Measurements from ENCODE around the gene ODF2L. TPM values are rescaled to one million over a fixed set of nuclear protein-coding genes. Genes with fewer than 3 reads are reported as not detected.

The ODF2L gene
- polyA plus RNA-seq, 3 donors, result 40.6 to 66.3 (median 59.4) TPM

DNA sequence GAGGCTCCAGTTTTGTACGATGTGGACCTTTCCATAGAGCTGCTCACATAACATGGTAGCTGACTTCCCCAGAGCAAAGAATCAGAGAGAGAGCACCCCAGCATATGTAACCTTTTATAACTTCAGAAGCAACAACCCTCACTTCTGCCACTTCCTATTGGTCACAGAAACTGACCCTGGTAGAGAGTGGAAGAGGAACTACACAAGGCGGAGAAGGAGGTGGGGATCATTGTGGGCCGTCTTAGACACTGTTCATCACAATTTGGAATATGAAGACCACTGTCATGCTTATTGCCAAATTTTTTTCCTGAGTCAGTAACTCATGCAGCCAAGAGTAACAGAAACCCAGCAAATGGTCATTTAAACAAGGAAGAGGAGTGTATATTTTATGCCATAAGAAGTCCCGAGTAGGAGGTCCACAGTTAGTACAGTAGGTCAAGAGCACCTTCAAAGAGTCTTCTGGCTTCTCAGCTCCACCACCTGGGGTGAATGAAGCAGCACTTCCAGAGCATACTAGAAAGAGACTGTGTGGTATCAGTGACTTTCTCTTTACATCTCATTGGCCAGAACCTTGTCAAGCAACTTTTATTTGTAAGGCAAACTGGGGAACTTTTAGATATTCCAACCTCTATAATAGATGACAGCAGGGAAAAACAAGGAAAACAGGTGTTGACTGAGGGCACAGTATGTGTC is 71.8 kb downstream of the ODF2L start:
- no peak for DNase-seq

DNA sequence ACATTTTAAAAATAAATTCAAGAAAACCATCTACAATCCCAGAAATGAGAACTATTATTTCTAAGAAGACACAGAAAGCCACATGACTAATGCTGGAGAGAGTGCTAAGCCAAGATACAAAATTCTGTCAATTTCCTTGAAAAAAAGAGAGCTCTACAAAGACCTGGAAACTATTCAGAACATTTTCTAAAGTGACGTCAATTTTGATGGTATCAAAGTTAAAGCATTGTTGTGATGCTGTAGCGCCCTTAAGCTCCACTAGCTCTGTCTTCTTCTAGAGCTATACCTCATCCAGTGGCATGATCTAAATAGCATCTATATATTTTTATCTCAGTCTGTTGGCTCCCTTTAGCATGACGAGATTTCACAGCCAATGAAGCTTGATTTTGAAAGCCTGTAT is 73.9 kb downstream of the ODF2L start:
- no peak for DNase-seq

DNA sequence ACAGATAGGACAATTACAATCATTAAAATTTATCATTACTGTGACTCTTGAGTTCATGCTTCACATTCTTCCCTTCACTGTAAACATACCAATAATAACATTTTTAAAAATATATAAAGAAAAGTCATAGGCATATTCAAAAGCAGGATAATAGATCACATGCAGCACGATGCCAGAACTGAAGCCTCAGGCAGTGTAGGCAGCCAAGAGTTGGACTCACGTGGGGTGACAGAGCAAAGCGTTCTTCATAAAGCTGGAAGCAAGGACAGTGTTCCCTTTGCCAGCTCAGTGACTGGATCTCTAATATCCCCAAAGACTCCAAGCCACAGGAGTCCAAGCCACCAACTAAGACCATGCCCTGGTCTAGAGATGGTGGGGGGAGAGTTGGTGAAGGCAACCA is 77.7 kb downstream of the ODF2L start:
- DNase-seq, result no peak

DNA sequence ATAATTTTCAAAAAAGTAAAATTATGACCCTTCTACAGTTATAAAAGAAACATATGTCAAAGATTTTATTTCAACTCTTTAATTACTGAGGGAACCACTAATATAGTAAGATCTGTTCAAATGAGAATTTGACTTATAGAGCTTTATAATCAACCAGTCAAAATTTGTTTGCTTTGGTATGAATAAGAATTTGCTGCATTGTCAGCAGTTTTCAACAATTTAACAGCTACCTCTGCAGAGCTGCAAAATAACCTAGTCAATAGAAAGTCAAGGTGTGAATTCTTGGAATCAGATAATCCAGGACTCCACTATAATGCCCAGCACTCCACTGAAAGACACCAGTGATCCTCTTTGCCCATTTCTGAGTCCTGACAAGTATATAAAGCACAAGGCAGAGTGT is 78.2 kb downstream of the ODF2L start:
- DNase-seq, result no peak

DNA sequence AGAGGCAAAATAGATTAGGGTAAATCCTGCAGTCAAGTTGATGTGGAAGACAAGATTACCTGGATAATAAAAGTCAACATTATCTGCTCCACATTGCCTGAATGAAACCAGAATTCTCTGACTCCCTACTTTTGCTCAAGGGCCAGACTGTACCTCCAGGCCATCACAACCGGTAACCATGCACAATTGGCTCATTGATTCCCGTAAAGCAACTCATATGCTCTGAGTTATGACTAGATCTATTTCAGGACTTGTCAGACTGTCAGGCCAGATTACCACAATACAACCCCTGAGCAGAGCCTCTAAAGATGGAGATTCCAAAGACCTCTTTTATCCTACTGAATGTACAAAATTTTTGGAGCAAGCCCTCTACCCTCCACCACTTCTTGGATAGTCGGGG is 90.4 kb downstream of the ODF2L start:
- no peak for DNase-seq

DNA sequence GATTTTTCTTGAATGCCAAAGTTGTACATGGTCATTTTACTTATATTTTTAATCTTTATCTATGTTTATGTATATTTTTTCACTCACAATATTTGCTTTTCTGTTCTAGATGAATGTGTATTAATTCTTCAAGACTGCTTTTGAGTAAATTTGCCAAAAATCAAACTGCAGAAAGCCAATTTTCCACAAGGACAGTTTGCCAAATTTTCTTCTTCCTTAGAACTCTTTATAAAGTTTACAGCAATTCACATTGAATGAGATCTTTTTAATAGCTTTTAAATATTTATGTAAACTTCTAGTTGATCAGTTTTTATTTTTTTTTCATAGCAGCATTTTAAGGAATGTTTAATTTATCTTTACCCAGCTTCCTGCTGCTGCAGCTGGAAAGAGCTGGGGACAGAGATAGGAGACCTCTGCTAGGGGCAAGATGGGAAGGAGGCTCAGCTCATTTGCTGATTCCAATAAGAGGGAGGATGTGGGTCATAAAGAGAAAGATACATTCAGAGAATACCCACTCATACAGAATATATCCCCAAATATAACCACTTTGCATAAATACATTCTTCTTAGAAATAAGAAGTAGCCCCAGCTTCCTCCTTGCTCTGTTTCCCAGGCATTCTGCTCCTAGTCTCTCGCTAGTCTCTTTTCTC is 93.0 kb downstream of the ODF2L start:
- no peak for DNase-seq

Other genes starting within 250 kb of the ODF2L start
- 1 to 10 TPM; 1.8 to 2.3 (median 1.8) TPM for gene COL24A1, start 239.6 kb downstream of the ODF2L start, polyA plus RNA-seq (ENCODE audit: insufficient read length in 3 of 3)
- under 1 TPM in 1 of 3 donors, not detected in 2; 0.04 TPM for gene CLCA2, start 27.8 kb upstream of the ODF2L start, polyA plus RNA-seq (ENCODE audit: insufficient read length in 3 of 3)
- gene CLCA1, start 72.6 kb upstream of the ODF2L start, polyA plus RNA-seq (ENCODE audit: insufficient read length in 3 of 3), result not detected
- not detected for gene CLCA4, start 150.8 kb upstream of the ODF2L start, polyA plus RNA-seq (ENCODE audit: insufficient read length in 3 of 3)

Measured in renal pelvis (tissue), 4 donors.